B cell (primary cell): ENCODE results near the gene PPP1R10. TPM values are rescaled to one million over a fixed set of nuclear protein-coding genes. Genes with fewer than 3 reads are reported as not detected.

Experiments
- ATAC-seq: fragments of 200-7000 bp; cut with Tn5 transposase; one replicate; pipeline ENCODE4 v1.10.0; 2021; ENCODE audit warnings: low read depth, mild to moderate bottlenecking, moderate number of reproducible peaks, moderate library complexity
- CTCF ChIA-PET: fragments of 350-600 bp; sonication (Branson Sonifier 250); formaldehyde crosslinking; loops from one replicate; lab custom pipeline; 2021; ENCODE audit warnings: antibody characterized with exemption, inconsistent platforms; lab: Charles Lee
- POLR2A ChIA-PET: fragments of 350-600 bp; sonication (Branson Sonifier 250); formaldehyde crosslinking; loops from one replicate; lab custom pipeline; 2021; ENCODE audit warnings: antibody characterized with exemption; lab: Charles Lee
- DNase-seq: peaks from one replicate; pipeline ENCODE4 v3.0.0; 2013
- H2AFZ ChIP-seq: 2 replicates; pipeline ENCODE4 v1.6.1; 2012; ENCODE audit warnings: mild to moderate bottlenecking, low read depth, low read length; ENCODE audit not compliant: insufficient read depth, poor library complexity, severe bottlenecking
- H3K27ac ChIP-seq, 2 donors: 1 replicate in 1 of 2; 2 replicates in 1 of 2; pipeline ENCODE4 v1.5.1; 2012 to 2013; ENCODE audit warnings: low read length in 2 of 2, mild to moderate bottlenecking in 2 of 2, moderate library complexity in 1 of 2
- H3K27me3 ChIP-seq, 4 experiments: fragments of 200-600 bp in 1 of 4; sonication (generic) in 1 of 4; replicated peaks in 1 of 4; 1 replicate in 2 of 4; 2 replicates in 2 of 4; pipeline versions ENCODE4 v1.6.1 to v1.7.0; 2013 to 2016; ENCODE audit warnings: low read length in 3 of 4, mild to moderate bottlenecking in 2 of 4, mixed read lengths in 1 of 4, moderate library complexity in 1 of 4; ENCODE audit not compliant: insufficient read depth in 4 of 4, control insufficient read depth in 3 of 4; ENCODE audit errors: control extremely low read depth in 1 of 4
- H3K36me3 ChIP-seq, 2 experiments: replicated peaks in 1 of 2; 1 replicate in 1 of 2; 2 replicates in 1 of 2; pipeline versions ENCODE4 v1.6.1 to v1.7.1; 2013; ENCODE audit warnings: low read length in 1 of 2; ENCODE audit not compliant: insufficient read depth in 2 of 2, control insufficient read depth in 1 of 2; ENCODE audit errors: control extremely low read depth in 1 of 2, extremely low read depth in 1 of 2
- H3K4me1 ChIP-seq, 2 donors: fragments of 200-600 bp in 1 of 2; sonication (generic) in 1 of 2; 1 replicate in 1 of 2; 2 replicates in 1 of 2; pipeline versions ENCODE4 v1.5.1 to v1.6.1; 2013 to 2017; ENCODE audit warnings: low read length in 2 of 2; ENCODE audit not compliant: control insufficient read depth in 2 of 2, insufficient read depth in 2 of 2
- H3K4me2 ChIP-seq: replicated peaks from 2 replicates; pipeline ENCODE3; 2012; ENCODE audit warnings: mild to moderate bottlenecking, low read depth, low read length; ENCODE audit not compliant: poor library complexity, severe bottlenecking
- H3K4me3 ChIP-seq, 5 experiments: fragments of 200-600 bp in 1 of 5; sonication (generic) in 1 of 5; 1 replicate in 3 of 5; 2 replicates in 2 of 5; pipeline versions ENCODE4 v1.5.1 to v1.7.0; 2011 to 2016; ENCODE audit warnings: low read length in 4 of 5, mild to moderate bottlenecking in 4 of 5, low read depth in 2 of 5, control low read depth in 1 of 5, moderate library complexity in 1 of 5; ENCODE audit not compliant: insufficient read depth in 1 of 5; ENCODE audit errors: control extremely low read depth in 1 of 5, extremely low read depth in 1 of 5
- H3K79me2 ChIP-seq: fragments of 200-600 bp; sonication (generic); one replicate; pipeline ENCODE4 v1.6.0; 2016; ENCODE audit warnings: low read length; ENCODE audit not compliant: control insufficient read depth, insufficient read depth
- H3K9ac ChIP-seq: fragments of 200-600 bp; sonication (generic); 2 replicates; pipeline ENCODE4 v1.6.1; 2017; ENCODE audit warnings: mild to moderate bottlenecking, low read length, moderate library complexity
- H3K9me3 ChIP-seq, 3 donors: one replicate each; pipeline versions ENCODE4 v1.6.1 to v1.7.1; 2013; ENCODE audit warnings: low read length in 2 of 3; ENCODE audit not compliant: control insufficient read depth in 2 of 3, insufficient read depth in 1 of 3; ENCODE audit errors: control extremely low read depth in 1 of 3
- H4K20me1 ChIP-seq: 2 replicates; pipeline ENCODE4 v1.6.0; 2012; ENCODE audit warnings: mild to moderate bottlenecking, low read length; ENCODE audit not compliant: insufficient read depth, control insufficient read depth, poor library complexity, severe bottlenecking
- H3K27ac Mint-ChIP-seq: one replicate; pipeline ENCODE4 v1.8.0; 2021; ENCODE audit warnings: mixed read lengths
- H3K27me3 Mint-ChIP-seq: one replicate; pipeline ENCODE4 v1.8.0; 2021; ENCODE audit warnings: mixed read lengths
- H3K4me1 Mint-ChIP-seq: one replicate; pipeline ENCODE4 v1.8.0; 2021; ENCODE audit warnings: mixed read lengths
- H3K4me3 Mint-ChIP-seq: one replicate; pipeline ENCODE4 v1.8.0; 2021; ENCODE audit warnings: mixed read lengths
- H3K9me3 Mint-ChIP-seq: one replicate; pipeline ENCODE4 v1.8.0; 2022; ENCODE audit warnings: mixed read lengths; ENCODE audit not compliant: insufficient read depth
- EZH2 ChIP-seq: IDR thresholded peaks from 2 replicates; pipeline ENCODE4 v1.6.1; 2012; ENCODE audit warnings: borderline replicate concordance, low read depth, mild to moderate bottlenecking, moderate library complexity, low read length; ENCODE audit not compliant: insufficient read depth, poor library complexity, severe bottlenecking
- WGBS: methylation state at CpG from one replicate; pipeline ENCODE4 v1.1.5; 2013; ENCODE audit warnings: missing lambda C conversion rate; ENCODE audit not compliant: insufficient coverage; 5-methylcytosine and 5-hydroxymethylcytosine counted together
- intact Hi-C: fragments of 100-400 bp; cut with micrococcal nuclease; formaldehyde crosslinking; loops from one replicate; pipeline ENCODE4 v1.10.0; 2022
- polyA plus RNA-seq: library from polyadenylated mRNA; depleted of rRNA; stranded (reverse); fragments of >200 nt; gene quantifications from 2 replicates; pipeline ENCODE4 v1.2.3, GENCODE V29; 2012
- total RNA-seq, 2 donors: library from RNA; stranded (reverse); fragments of 120-200 nt in 1 of 2; gene quantifications; 1 replicate in 1 of 2; 2 replicates in 1 of 2; pipeline versions ENCODE4 v1.2.3 to v1.2.4, GENCODE V29; 2013 to 2022
- TF ChIP-seq, protein P1 (sequence below): fragments of 200-600 bp; IDR thresholded peaks from one replicate; pipeline ENCODE4 v1.8.0; 2022; ENCODE audit warnings: antibody characterized with exemption, mild to moderate bottlenecking

Gene PPP1R10
- total and polyA plus RNA-seq, 2 donors (not counting 1 experiment from before 2014, with no cell fraction given), result 40.7 to 177 TPM

DNA sequence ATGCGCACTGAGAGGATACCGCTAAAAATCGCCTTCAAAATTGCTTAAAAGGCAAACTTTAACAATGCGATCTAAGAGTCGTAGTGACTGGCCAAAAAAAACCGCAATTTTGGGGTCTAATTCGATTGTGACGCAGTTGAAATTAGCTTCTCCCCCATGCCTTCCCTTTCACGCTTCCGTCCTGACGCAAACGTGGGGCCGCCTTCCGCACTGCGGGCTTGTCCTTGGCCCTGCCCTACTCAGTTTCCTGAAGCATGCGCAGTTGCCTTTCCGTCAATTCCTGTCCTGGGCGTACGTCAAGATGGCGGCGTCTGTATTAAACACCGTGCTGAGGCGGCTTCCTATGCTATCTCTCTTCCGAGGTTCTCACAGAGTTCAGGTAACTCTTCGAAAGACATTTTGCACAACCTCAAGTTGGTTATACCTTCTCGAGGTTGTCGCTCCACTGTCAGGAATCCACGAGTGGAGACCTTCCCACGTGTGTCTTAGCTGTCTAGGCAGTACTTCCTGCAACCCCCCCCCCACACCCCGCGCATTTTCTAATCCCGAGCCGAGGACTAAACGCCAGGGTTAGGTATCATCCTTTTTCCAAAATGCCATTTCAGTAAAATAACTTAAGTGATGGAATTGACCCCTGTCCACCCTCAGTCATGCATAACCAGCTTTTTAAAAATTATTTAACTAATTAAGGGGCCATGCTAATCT, 674 bp upstream of the PPP1R10 start, which contains the start of gene MRPS18B:
TSS of gene MRPS18B (plus strand) at position 276 of the 705 bp plus-strand sequence. CDS start at position 302, 26 bp downstream.
- Mint-ChIP-seq H3K4me3 (peak within 1 kb of the TSS; percentile 92), H3K27me3 (no peaks in the 10 kb centered on the region), H3K27ac (peak within 1 kb of the TSS; percentile 100), H3K4me1 (peaks cover 33% of the 10 kb centered on the region), H3K9me3 (no peaks in the 10 kb centered on the region)
- intact Hi-C loops, result loop anchor here (1.0 to 10.0 kb wide), 12 partner anchors 9 to 737 kb away; partner anchors contain the start of genes ABCF1, ATAT1, C6orf136 and DHX16
- under 1% methylated on average over 29 of the region's 34 CpGs for WGBS
- peaks cover 7 to 45% of the 10 kb centered on the region in 2 experiments for H3K36me3 ChIP-seq
- peak within 1 kb of the TSS; percentile 82 for H3K4me2 ChIP-seq
- peaks cover 27 to 31% of the 10 kb centered on the region in 2 donors for H3K4me1 ChIP-seq
- peak within 1 kb of the TSS; percentile 99 for H3K27ac ChIP-seq
- H2AFZ ChIP-seq, result peak within 1 kb of the TSS; percentile 82
- peak; percentile 73 for ATAC-seq
- TF ChIP-seq EZH2, result no peak
- TF ChIP-seq, protein P1, sequence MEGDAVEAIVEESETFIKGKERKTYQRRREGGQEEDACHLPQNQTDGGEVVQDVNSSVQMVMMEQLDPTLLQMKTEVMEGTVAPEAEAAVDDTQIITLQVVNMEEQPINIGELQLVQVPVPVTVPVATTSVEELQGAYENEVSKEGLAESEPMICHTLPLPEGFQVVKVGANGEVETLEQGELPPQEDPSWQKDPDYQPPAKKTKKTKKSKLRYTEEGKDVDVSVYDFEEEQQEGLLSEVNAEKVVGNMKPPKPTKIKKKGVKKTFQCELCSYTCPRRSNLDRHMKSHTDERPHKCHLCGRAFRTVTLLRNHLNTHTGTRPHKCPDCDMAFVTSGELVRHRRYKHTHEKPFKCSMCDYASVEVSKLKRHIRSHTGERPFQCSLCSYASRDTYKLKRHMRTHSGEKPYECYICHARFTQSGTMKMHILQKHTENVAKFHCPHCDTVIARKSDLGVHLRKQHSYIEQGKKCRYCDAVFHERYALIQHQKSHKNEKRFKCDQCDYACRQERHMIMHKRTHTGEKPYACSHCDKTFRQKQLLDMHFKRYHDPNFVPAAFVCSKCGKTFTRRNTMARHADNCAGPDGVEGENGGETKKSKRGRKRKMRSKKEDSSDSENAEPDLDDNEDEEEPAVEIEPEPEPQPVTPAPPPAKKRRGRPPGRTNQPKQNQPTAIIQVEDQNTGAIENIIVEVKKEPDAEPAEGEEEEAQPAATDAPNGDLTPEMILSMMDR, result no peak
- H3K9ac ChIP-seq, result peak within 1 kb of the TSS; percentile 100
- H4K20me1 ChIP-seq, result no peaks in the 10 kb centered on the region
- peak within 1 kb of the TSS; percentile 93 to 100 (median 98) for H3K4me3 ChIP-seq
- H3K9me3 ChIP-seq, result no peaks in the 10 kb centered on the region
- peak; percentile 100 for DNase-seq
- peaks cover 71% of the 10 kb centered on the region for H3K79me2 ChIP-seq
- ChIA-PET POLR2A (interaction anchor here (0.5 to 2.0 kb wide), 26 partner anchors 9 to 1536 kb away, joined by 3 to 12 read pairs (median 4); partner anchors contain the start of genes ABCF1, ATAT1, C6orf136 and DXO), CTCF (interaction anchor here (0.7 to 2.4 kb wide), 13 partner anchors 8 to 113 kb away, joined by 3 to 9 read pairs (median 4); partner anchors contain the start of gene MDC1)
- no peaks in the 10 kb centered on the region for H3K27me3 ChIP-seq
